ENCODE results near the gene KISS1R. TPM values are rescaled to one million over a fixed set of nuclear protein-coding genes. Genes with fewer than 3 reads are reported as not detected.

The KISS1R gene
- total RNA-seq, 1 donor from 2014 or later = not detected

- no peak for TF ChIP-seq CTCF (IDR thresholded peaks at IDR 0.05; ENCODE audit: unreplicated experiment)
- peaks cover 3% of the 10 kb centered on the region for H3K36me3 Mint-ChIP-seq (ENCODE audit: low read depth, unreplicated experiment)
- no peaks in the 10 kb centered on the region for H3K9me3 Mint-ChIP-seq (ENCODE audit: unreplicated experiment)
- H3K27ac Mint-ChIP-seq (ENCODE audit: unreplicated experiment) = no peak overlapping the region
- no peaks in the 10 kb centered on the region for H3K4me1 Mint-ChIP-seq (ENCODE audit: unreplicated experiment)
- peaks cover 4% of the 10 kb centered on the region for H3K27me3 Mint-ChIP-seq (ENCODE audit: unreplicated experiment)
- DNase-seq (ENCODE audit: low spot score) = no peak
- no peak overlapping the region for H3K4me3 Mint-ChIP-seq (ENCODE audit: unreplicated experiment)
These were observed 17.6 kb upstream of the KISS1R start for GRCh38 chr19:899336-900042.

DNA sequence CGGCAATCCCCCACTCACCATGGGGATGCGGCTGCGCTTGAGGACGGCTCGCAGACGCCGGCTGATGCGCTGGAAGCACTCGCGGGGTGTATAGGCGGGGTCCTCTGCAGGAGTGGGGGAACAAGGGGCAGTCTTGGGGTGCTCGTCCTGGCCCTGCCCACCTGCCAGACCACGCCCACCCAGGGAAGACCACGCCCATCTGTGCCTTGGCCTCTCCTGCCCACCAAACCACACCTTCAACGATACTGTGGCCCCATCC, 17.2 kb upstream of the KISS1R start:
- H3K27me3 Mint-ChIP-seq (ENCODE audit: unreplicated experiment) = peaks cover 4% of the 10 kb centered on the region
- no peak for TF ChIP-seq CTCF (IDR thresholded peaks at IDR 0.05; ENCODE audit: unreplicated experiment)
- no peak overlapping the region for H3K4me3 Mint-ChIP-seq (ENCODE audit: unreplicated experiment)
- H3K36me3 Mint-ChIP-seq (ENCODE audit: low read depth, unreplicated experiment) = peaks cover 3% of the 10 kb centered on the region
- H3K9me3 Mint-ChIP-seq (ENCODE audit: unreplicated experiment) = no peaks in the 10 kb centered on the region
- no peak overlapping the region for H3K27ac Mint-ChIP-seq (ENCODE audit: unreplicated experiment)
- no peak for DNase-seq (ENCODE audit: low spot score)
- no peaks in the 10 kb centered on the region for H3K4me1 Mint-ChIP-seq (ENCODE audit: unreplicated experiment)

DNA sequence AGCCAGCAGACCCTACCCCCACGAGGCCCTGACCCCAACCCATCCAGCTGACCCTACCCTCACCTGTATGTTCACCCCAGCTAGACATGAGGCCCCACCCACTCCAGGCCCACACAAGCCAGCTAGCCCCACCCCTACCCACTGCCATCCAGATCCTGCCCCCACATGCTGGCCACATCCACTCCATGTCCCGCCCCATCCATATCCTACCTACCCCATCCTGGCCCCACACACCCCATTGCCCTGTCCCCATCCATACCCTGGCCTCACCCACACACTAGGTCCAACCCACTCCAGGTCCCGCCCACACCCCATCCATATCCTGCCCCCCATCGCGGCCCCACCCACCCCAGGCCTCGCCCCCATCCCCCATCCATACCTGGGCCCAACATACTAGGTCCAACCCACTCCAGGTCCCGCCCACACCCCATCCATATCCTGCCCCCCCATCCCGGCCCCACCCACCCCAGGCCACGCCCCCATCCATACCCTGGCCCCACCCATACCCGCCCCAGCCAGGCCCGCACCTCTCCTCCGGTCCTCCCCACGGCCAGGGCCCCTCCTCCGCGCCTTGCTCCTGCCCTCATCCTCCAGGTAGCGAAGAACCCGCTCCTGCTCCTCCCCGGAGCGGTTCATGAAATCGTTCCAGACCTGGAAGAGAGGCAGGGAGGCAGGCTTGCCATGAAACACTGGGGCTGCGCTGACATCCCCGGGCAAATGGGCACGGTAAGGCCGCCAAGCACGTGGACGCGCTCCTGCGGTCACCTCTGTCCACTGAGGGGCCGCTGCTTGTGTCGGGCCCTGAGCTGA, 16.6 kb upstream of the KISS1R start:
- H3K36me3 Mint-ChIP-seq (ENCODE audit: low read depth, unreplicated experiment) = peaks cover 3% of the 10 kb centered on the region
- no peak for TF ChIP-seq CTCF (IDR thresholded peaks at IDR 0.05; ENCODE audit: unreplicated experiment)
- H3K4me3 Mint-ChIP-seq (ENCODE audit: unreplicated experiment) = no peak overlapping the region
- H3K4me1 Mint-ChIP-seq (ENCODE audit: unreplicated experiment) = no peaks in the 10 kb centered on the region
- no peaks in the 10 kb centered on the region for H3K9me3 Mint-ChIP-seq (ENCODE audit: unreplicated experiment)
- DNase-seq (ENCODE audit: low spot score) = no peak
- H3K27ac Mint-ChIP-seq (ENCODE audit: unreplicated experiment) = no peak overlapping the region
- peaks cover 4% of the 10 kb centered on the region for H3K27me3 Mint-ChIP-seq (ENCODE audit: unreplicated experiment)

DNA sequence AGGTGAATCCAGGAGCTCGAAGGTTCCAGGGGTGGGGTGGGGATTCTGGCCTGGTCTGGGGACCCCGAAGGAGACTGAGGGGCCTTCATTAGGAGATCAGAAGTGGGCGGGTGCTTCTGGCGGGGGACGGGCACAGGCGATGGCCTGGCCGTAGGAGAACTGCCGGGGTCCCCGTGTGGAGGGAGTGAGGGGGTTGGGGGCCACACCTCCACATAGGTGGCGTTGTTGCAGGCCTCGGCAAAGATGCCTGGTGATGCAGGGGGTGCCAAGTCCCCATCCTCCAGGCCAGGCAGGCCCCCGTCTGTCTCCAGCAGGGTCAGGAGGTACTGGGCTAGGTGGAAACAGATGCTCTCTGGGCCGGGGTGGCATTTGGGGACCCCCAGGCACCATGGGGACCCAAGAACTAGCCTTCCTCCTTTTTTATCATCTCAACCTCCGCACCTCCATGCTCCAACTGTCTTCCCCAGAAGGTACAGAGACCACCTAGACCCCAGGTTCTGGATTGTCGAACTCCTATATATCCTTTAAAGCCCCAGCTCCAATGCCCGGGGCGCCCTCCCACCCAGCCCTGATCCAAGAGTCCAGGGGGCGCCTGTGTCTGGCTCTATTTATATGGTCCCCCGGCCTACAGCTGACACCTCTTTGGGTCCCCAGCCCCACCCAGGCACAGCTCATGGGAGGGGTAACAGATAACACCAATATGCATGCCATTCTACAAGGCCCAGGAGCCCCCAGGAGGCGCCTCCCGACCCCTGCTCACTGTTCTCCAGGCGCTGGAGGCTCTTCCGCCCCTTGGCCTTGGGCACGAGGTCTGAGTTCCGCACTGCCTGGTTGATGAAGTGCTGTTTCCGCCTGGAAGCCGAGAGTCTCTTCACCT, 15.7 kb upstream of the KISS1R start:
- Mint-ChIP-seq H3K27ac (ENCODE audit: unreplicated experiment) (no peak overlapping the region), H3K9me3 (ENCODE audit: unreplicated experiment) (no peaks in the 10 kb centered on the region), H3K4me1 (ENCODE audit: unreplicated experiment) (no peaks in the 10 kb centered on the region), H3K27me3 (ENCODE audit: unreplicated experiment) (peaks cover 4% of the 10 kb centered on the region), H3K36me3 (ENCODE audit: low read depth, unreplicated experiment) (peaks cover 3% of the 10 kb centered on the region), H3K4me3 (ENCODE audit: unreplicated experiment) (no peak overlapping the region)
- no peak for DNase-seq (ENCODE audit: low spot score)
- TF ChIP-seq CTCF (IDR thresholded peaks at IDR 0.05; ENCODE audit: unreplicated experiment) = no peak

Measured in endothelial cell (in vitro differentiated cells).